Stimulated activated CD8-positive, alpha-beta memory T cell treated with anti-CD3 and anti-CD28 coated beads, Interleukin-15, amount 100 ng/mL, for 1 hour (primary cell): Measurements from ENCODE around the gene PIK3R3.

ENCODE experiments used
- DNase-seq: peaks from one replicate; pipeline ENCODE4 v3.0.0-alpha.2; 2020; ENCODE audit warnings: low read depth

The PIK3R3 gene

GRCh38 chr1:46026531-46026930 lies 105.9 kb downstream of the PIK3R3 start:
- no peak for DNase-seq

DNA sequence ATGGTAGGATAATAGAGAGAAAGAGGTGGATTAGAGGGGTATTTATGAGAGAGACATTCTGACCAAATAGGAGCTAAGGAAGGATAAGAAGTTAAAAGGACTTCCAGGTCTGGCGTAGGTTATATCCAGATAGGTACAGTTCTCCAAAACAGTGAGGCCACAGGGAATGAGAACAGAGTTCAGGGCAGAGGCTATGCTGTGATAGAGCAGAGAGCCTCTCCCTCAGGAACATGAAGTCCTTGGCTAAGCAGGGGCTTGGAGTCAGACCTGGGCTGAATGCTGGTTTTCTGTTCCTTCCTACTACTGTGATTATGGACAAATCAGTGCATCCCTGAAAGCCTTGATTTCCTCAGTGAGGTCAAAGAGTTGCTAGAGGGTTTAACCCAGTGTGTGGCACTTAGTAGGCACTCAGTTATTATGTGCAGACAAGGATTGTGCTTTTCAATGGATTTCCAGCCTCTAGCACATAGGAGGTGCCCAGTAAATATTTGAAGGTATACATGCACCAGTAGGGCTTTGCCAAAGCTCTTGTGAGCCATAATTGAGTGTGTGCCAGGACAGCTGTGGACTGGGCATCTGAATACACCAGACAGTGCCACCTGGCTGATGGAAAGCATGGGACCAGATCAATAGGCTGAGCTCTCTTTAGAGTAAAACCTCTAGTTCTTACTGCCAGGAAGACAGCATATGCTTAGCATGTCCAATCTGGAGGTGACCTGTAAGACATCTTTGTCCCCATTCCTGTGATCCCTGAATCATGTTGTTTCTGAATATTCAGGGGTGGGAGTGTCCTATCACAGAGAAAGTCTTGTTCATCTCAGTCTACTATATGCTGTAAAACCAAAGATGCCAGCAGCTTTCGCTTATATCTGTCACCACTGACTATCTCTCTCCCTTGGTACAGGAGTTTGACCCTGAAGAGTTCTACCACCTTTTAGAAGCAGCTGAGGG lies 111.1 kb downstream of the PIK3R3 start:
- DNase-seq, result no peak

- no peak for DNase-seq
Measured at GRCh38 chr1:46020010-46020409, 112.4 kb downstream of the PIK3R3 start.

GRCh38 chr1:46019348-46019747 lies 113.1 kb downstream of the PIK3R3 start:
- DNase-seq, result no peak

GRCh38 chr1:46017876-46018503 lies 114.4 kb downstream of the PIK3R3 start:
- DNase-seq, result no peak

GRCh38 chr1:46013581-46013980 lies 118.8 kb downstream of the PIK3R3 start:
- no peak for DNase-seq

- DNase-seq, result no peak
Measured at GRCh38 chr1:46012236-46012635, 120.2 kb downstream of the PIK3R3 start.

GRCh38 chr1:46011121-46011695 lies 121.2 kb downstream of the PIK3R3 start:
- DNase-seq, result no peak

- no peak for DNase-seq
Measured at GRCh38 chr1:46010611-46011010, 121.8 kb downstream of the PIK3R3 start.

DNA sequence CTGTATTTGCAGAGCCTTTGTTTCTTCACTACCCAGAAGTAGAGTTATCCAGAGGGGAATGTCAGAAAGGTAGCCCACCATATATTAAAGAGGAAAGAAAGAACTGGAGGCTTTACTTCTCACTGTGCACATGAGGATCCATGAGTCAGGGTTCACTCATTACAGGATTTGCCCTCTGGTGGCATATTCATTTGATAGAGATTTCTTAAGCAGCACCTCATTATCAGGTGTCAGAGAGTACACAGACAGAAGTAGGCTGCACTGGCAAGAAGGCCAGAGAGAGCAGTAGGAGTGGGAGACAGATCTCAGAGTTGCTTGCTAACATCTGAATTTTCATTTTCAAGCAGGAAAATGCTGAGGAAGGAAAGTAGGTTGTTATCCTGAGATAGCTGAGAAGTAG lies 123.8 kb downstream of the PIK3R3 start:
- DNase-seq, result no peak

GRCh38 chr1:46005594-46005993 lies 126.8 kb downstream of the PIK3R3 start:
- DNase-seq, result no peak

- DNase-seq, result no peak
Measured at GRCh38 chr1:46004492-46004891, 127.9 kb downstream of the PIK3R3 start.

- DNase-seq, result no peak
Measured at GRCh38 chr1:46003315-46003714, 129.1 kb downstream of the PIK3R3 start.

- DNase-seq, result no peak
Measured at GRCh38 chr1:46002551-46003150, 129.8 kb downstream of the PIK3R3 start.

DNA sequence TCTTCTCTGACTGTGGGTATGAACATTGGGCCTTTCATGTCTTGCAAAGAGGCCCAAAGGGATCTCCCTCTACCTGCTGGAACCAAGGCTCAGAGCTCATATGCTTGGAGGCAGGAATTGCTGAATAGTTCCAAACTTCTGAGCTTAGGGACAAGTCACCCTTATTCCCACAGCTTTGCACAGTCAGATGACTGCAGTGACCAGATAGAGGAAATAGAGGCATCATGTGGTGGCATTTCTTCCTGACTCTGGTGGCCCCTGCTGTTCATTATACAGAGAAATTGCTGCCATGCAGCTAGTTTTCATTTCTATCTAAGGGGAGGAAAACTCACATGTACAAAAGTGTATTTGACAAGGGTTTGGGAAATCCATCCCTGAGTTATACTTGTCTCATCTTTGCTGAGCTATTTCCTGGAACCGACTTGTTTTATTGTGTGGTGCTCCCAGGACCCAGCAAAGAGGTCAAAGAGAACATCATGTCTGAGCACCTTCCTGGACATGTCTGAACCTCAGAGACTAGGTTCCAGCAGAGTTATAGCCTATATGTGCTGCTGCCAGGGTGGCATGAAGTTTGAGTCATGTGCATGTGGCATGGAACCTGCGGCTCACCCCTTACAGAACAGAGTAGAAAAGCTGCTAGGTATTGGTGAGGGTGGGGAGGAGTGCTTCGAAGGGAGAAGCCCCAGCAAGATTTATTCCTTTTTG lies 131.2 kb downstream of the PIK3R3 start:
- DNase-seq, result no peak

GRCh38 chr1:45999507-45999906 lies 132.9 kb downstream of the PIK3R3 start:
- DNase-seq, result no peak

DNA sequence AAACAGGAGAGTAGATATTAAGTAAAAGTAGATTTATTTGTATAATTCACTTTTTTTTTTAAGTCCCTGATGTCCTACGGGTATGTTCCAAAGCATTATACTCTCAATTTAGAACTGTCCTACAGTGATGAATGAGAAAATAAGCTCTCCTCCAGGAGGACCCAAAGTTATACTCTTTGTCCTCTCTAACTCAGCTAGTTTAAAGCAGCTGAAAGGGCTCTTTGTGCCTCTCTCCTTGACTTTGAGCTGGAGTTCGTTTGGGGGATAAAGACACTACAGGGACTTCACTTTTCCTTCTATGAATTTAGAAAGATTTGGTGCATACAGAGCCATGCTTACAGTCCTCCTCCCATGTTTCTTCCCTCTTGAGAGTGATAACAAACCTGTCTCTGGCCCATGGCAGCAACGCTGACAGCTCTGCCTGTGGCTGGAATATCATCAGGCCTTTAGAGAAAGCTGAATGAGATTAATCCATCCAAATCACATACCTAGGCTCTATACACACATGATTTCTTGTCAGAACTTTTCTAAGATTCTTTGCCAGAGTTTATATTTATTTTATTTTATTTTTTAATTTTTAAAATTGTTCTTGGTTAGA lies 134.3 kb downstream of the PIK3R3 start:
- DNase-seq, result no peak

- DNase-seq, result no peak
Measured at GRCh38 chr1:45995298-45995697, 137.1 kb downstream of the PIK3R3 start.

DNA sequence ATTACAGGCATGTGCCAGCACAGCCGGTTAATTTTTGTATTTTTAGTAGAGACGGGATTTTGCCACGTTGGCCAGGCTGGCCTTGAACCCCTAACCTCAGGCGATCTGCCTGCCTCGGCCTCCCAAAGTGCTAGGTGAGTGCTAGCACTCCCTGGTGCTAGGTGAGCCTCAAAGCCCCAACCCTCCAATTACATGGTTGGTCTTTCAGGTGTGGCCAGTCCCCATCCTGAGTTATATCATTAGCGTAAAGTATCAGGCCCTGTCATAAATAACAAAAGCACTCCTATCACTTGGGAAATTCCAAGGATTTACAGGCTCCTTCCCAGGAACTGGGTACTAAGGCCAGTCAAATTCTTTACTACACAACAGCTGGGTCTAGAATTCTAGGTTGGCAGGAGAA lies 138.0 kb downstream of the PIK3R3 start:
- DNase-seq, result no peak
